CD4-positive, alpha-beta T cell treated with Interleukin-1 beta for 1 hour (primary cell): ENCODE results near the gene CCDC24.

Source experiments
- DNase-seq, 2 donors: peaks; one replicate each; pipeline ENCODE4 v3.0.0-alpha.2; 2020 to 2022

CCDC24 gene

GRCh38 chr1:43991476-43992231, at the start of gene CCDC24:
TSS of gene CCDC24 (plus strand) at chr1:43991599. CDS start at chr1:43991879, 280 bp downstream.
- DNase-seq = peak; percentile 75 to 80

- no peak for DNase-seq
Measured at GRCh38 chr1:43942411-43942810, 49.0 kb upstream of the CCDC24 start.

GRCh38 chr1:43944860-43945259, 46.5 kb upstream of the CCDC24 start:
- no peak for DNase-seq

GRCh38 chr1:43945674-43946235, 45.6 kb upstream of the CCDC24 start:
- no peak for DNase-seq

- DNase-seq = peak; percentile 95 to 96
Measured at GRCh38 chr1:43946236-43947060, 45.0 kb upstream of the CCDC24 start, which contains the start of gene IPO13. TSS of gene IPO13 (plus strand) at chr1:43946950. CDS start at chr1:43947601, 651 bp downstream.

- no peak for DNase-seq
Measured at GRCh38 chr1:43947061-43947873, 44.1 kb upstream of the CCDC24 start.

- DNase-seq = no peak
Measured at GRCh38 chr1:43947874-43948437, 43.4 kb upstream of the CCDC24 start.

GRCh38 chr1:43949678-43950077, 41.7 kb upstream of the CCDC24 start:
- no peak for DNase-seq

- DNase-seq = no peak
Measured at GRCh38 chr1:43951021-43951985, 40.1 kb upstream of the CCDC24 start.

- DNase-seq = no peak
Measured at GRCh38 chr1:43952731-43953346, 38.6 kb upstream of the CCDC24 start.

- no peak for DNase-seq
Measured at GRCh38 chr1:43953361-43953760, 38.0 kb upstream of the CCDC24 start.

GRCh38 chr1:43954036-43954435, 37.4 kb upstream of the CCDC24 start:
- DNase-seq = no peak

GRCh38 chr1:43956234-43956633, 35.2 kb upstream of the CCDC24 start:
- DNase-seq = no peak

GRCh38 chr1:43957407-43958040, 33.9 kb upstream of the CCDC24 start:
- no peak for DNase-seq

- DNase-seq = no peak
Measured at GRCh38 chr1:43958351-43959255, 32.8 kb upstream of the CCDC24 start.

- DNase-seq = no peak
Measured at GRCh38 chr1:43960798-43961197, 30.6 kb upstream of the CCDC24 start.

GRCh38 chr1:43961692-43962091, 29.7 kb upstream of the CCDC24 start:
- DNase-seq = no peak

GRCh38 chr1:43962324-43962723, 29.1 kb upstream of the CCDC24 start:
- no peak for DNase-seq

- DNase-seq = no peak
Measured at GRCh38 chr1:43963006-43963405, 28.4 kb upstream of the CCDC24 start.
